ENCODE measurements around the gene GPATCH4.
"Not testable (repeated sequence)": the region's sequence is repeated elsewhere in the genome, so short reads cannot be mapped to it uniquely, and the experiment has no call there.

GPATCH4 gene

DNA sequence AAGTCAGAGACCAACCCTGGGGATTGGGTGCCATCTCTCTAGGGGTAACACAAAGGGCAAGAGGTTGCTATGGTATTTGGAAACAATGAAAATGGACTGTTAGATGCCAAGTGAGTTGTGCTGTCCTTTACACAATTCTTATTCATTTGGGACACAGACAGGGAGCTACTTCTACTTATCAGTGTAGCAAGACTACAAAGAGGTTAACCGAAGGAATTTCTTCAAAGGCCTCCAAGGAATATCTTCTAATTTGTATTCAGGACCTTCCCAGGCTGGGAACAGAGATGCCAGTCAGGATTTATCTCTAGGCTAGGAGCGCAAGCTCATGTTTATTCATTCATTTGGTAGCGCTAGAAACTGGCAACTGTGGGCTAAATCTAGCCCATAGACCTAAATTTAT, 7.1 kb downstream of the GPATCH4 start:
- no peak for DNase-seq

DNA sequence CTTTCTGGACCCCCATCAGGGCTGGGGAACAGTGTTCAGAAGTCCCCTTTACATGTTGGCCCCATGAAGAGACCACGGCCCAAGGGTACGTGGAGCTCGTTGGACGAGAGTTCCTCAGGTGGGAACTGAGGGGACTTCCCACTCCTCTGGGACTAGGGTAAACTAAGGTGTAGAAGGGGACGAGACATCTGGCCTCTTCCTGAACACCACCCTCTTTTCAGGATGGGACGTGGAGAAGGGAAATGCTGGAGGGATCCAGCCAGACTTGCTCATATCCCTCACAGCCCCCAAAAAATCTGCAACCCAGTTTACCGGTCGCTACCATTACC, 7.7 kb downstream of the GPATCH4 start:
- no peak for DNase-seq

DNA sequence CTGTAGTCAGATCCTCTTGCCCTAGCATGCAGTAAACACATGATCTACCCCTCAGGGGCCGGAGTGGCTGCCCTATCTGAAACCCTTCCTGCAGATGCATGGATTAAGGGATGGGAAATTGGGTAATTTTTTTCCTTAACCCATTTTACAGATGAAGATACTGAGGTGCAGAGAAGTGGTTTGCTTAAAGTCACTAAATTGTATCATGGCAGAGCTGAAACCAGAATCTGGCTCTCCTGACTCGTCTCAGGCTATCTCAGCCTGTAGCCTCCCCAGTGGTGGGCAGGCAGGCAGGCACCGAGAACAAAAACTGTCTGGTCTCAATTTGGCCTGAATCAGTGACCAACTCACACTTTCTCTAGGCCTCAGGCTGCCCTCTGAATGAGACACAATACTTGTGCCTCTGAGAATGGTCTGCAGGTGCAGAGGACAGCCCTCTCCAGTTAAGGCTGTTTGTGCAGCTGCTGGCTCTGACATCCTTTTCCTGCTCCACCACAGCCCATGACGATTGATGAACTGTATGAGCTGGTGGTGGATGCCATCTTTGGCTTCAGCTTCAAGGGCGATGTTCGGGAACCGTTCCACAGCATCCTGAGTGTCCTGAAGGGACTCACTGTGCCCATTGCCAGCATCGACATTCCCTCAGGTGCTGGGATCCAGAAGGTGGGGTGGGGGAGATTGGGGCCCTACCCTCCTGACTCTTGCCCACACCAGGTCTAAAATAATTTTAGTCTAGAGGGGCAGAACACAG, 8.2 kb downstream of the GPATCH4 start:
- DNase-seq: no peak

DNA sequence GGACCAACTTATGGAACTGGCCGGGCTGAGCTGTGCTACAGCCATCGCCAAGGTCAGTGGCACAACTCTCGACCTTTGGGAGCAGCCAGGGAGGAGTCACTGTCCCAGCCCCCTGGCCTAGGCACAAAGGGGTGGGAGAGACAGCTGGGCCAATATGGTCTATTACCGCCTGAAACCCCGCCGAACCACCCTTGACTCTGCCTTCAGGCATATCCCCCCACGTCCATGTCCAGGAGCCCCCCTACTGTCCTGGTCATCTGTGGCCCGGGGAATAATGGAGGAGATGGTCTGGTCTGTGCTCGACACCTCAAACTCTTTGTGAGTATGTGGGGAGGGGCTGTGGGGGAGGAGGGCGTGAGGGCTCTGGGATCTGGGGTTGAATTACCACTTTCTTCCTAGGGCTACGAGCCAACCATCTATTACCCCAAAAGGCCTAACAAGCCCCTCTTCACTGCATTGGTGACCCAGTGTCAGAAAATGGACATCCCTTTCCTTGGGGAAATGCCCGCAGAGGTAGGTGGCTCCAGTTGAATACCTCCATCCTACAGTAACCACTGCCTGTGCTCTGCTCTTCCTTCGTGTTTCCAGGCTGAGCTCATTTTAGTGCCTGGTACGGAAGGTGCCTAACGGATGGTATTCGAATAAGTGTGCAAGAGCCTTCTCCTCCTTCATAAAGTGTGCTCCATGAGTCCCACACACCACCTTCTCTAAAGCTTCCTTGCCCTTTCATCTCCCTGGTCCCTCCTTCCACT, 8.9 kb downstream of the GPATCH4 start:
- no peak for DNase-seq

DNA sequence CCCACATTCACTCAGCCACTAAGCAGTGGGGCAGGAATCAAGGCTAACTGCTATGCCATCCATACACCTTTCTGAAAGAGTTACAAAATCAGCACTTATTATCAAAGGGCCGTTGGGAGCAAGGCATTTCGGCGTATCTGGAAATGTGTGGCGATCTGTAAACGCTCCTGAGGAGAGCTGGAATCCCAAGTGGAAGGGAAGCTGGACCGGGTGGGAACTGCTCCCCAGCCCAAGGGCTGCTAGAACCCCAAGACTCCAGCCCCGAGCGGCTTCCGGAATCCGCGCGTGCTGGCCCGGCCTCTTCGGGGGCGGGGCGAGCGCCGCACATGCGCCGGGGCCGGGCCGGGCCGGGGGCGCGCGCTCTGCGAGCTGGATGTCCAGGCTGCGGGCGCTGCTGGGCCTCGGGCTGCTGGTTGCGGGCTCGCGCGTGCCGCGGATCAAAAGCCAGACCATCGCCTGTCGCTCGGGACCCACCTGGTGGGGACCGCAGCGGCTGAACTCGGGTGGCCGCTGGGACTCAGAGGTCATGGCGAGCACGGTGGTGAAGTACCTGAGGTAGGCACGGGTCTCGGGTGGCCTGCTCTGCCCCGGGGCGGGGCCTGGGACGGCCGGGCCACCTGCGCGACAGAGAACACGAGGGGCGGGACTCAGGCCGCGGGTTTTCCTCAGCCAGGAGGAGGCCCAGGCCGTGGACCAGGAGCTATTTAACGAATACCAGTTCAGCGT, 9.7 kb downstream of the GPATCH4 start, which contains the start of gene NAXE:
TSS of gene NAXE (plus strand) at position 345 of the 726 bp plus-strand sequence. CDS start at position 374, 29 bp downstream.
- DNase-seq: peak in 1 of 2 experiments; percentile 20

DNA sequence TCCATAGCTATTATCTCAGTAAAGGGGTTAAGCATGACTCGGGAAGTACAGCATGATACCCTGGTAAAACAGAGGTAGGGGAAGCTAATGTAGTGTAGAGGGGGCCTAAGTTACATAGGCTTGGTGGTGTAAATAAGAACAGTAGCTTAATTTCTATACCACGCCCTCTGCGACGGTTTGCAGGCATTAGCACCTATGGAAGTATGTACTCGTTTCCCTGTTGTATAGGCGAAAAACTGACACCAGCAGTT, 10.2 kb downstream of the GPATCH4 start:
- DNase-seq: no peak

DNA sequence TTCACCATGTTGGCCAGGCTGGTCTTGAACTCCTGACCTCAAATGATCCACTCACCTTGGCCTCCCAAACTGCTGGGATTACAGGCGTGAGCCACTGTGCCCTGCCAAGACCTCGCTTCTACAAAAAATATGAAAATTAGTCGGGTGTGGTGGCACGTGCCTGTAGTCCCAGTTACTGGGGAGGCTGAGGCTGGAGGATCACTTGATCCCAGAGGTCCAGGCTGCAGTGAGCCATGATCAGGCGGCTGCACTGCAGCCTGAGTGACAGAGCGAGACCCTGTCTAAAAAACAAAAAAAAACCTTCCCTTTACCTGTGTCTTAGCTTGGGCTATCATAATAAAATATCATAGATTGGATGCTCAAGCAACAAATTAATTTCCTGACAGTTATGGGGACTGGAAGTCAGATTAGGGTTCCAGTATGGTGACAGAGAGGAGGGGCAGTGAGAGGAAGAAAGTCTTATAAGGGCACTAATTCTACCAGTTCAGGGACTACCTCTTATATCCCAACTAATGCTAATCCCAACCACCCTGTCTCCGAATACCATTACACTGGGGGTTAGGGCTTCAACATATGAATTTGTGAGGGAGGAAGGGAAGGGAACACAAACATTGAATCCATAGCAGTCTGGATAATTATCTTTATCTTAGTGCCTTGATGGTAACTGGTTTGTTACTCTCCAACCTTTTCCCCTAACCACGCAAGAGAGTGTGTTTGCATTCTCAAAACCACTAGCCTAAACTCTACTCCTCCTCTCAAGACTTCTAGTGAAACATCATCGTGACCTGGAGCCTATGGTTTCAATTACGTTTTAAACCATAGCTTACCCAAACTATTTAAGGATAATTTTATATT, 10.7 kb downstream of the GPATCH4 start:
- DNase-seq: no peak

DNA sequence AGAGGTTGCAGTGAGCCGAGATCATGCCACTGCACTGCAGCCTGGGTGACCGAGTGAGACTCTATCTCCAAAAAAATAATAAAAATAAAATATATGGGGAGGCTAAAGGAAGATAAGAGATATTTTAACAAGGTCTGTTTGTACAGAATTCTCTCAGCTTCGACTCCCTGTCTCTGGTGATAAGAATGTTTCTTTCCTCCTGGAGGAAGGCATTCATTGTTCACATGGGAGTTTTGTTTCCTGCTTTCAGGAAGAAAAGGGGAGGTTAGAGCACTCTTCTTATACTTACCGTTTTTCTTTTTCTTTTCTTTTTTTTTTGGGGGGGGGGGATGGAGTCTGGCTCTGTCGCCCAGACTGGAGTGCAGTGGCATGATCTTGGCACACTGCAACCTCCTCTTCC, 11.7 kb downstream of the GPATCH4 start:
- no peak for DNase-seq

DNA sequence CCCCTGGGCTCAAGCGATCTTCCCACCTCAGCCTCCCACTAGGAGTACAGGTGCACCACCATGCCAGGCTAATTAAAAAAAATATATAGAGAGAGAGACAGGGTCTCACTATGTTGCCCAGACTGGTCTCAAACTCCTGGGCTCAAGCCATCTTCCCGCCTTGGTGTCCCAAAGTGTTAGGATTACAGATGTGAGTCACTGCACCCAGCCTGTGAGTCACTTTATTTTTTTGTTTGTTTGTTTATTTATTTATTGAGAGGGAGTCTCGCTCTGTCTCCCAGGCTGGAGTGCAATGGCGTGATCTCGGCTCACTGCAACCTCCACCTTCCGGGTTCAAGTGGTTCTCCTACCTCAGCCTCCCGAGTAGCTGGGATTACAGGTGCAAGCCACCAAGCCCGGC, 13.4 kb downstream of the GPATCH4 start:
- not testable (repeated sequence) for DNase-seq

DNA sequence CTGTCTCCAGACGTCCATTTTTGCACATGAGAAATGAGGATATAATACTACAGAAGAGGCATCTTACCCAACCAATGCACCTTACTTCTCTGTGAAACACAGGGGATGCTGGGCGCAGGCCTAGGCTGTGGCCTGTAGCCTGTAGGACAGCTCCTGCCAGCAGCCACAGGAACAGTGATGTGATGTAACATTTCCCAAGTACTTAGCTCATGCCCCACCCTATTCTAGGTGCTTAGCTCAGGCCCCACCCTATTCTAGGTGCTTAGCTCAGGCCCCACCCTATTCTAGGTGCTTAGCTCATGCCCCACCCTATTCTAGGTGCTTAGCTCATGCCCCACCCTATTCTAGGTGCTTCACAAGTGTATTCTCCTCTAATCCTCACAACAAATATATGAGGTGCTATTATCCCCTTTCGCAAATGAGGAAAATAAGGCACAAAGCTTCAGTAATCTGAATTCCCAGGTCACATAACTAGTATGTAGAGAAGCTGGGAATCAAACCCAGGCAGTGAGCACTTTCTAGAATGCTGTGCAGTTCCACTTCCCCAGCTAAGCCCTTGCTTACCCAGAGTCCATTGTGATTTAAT, 14.3 kb downstream of the GPATCH4 start:
- no peak for DNase-seq

DNA sequence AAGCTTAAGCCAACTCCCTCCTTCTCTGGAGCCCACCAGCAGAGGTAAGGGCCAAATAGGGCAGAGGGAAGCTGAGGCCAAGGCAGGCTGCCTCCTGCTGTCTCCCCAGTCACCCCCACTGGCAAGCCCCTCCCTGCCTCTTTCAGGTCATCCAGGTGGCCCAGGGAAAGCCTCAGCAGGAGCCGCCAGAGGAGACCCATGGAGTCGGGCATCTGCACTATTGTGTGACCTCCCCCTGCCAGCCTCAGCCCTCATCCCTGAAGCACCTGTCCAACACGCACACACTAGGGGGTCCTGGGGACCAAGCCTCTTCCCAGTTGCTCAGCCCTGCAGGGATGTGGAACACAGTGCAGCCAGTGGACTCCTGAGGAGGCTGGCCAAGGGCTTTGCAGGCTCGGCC, 15.0 kb downstream of the GPATCH4 start:
- no peak for DNase-seq

DNA sequence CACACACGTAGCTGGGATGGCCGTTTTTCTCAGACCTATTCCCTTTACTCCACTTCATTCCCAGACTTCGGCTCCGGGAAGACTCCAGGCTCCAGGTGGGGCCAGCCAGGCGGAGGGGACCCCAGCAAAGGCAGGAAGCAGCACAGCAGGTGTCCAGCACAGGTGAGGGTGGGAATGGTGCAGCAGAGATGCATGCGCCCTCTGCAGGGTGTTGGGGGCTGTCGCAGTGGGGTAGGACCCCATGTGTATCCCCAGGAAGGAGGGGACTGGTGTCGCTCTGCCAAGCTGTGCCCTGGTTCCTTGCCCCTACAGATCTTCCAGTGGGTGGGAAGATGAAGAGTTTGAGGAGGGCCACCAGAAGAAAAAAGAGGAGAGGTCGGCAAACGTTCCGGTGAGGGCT, 16.5 kb downstream of the GPATCH4 start:
- no peak for DNase-seq

DNA sequence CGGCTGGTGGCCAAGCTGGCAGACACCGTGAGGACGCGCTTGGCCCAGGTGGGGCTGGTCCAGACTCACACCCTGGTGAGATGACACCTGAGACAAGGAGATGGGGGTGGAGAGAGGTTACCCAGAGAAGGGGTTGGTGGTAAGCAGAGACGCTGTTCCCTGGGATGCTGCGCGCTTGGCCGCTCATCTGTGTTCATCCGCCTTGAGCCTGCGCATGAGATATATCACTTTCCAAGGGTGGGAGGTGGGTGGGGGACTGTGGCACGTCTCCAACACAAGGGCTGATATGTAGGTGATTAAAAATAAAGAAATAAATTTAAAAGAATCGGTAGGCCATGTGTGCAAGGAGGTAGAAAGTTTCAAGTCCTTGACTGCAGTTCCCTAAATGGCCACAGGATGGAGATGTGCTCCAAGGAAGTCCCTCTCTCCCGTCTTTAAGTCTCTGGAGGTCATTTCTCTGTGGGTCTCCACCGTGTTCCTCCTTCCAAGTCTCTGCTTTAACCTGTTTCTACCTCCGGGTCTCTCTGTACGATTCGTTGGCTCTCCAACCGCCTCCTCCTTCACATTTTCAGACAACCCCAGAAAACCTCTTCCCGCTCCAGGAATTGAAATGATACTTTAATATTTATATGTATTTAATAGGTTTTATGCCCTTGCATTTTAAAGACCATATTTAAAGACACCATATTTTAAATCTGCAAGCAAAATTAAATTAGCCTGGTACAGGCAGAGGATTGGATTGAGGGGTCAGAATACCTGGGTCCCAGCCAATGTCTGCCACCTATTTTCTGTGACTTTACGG, 17.3 kb downstream of the GPATCH4 start:
- DNase-seq: peak in 1 of 2 experiments; percentile 52

DNA sequence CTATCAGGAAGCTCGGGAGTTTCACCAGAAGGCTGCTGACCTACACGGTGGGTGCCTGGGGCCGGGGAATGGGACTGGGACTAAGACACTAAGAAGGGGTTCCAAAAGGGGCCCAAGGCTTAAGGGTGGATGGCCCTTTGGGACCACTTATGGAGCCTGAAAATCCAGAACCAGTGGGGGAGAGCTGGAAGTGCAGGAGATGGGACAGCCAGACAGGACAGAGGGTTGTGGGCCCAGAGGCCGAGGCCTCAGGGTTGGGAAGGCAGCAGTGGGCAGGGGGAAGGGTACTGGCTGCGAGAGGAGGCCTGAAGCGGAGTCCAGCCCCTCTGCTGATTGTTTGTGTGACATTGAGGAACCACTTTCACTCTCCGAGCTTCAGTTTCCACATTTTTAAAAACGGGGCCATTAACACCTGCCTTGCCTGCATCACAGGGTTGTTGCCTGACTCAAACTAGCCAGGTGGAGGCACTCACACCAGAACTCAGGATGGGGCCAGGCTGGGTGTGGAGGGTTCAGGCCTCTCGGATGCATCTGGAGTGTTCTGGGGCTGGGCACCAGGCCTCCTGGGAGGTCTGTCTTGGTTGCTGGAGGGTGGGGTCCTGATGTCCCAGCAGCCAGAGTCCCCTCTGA, 18.8 kb downstream of the GPATCH4 start:
- no peak for DNase-seq

DNA sequence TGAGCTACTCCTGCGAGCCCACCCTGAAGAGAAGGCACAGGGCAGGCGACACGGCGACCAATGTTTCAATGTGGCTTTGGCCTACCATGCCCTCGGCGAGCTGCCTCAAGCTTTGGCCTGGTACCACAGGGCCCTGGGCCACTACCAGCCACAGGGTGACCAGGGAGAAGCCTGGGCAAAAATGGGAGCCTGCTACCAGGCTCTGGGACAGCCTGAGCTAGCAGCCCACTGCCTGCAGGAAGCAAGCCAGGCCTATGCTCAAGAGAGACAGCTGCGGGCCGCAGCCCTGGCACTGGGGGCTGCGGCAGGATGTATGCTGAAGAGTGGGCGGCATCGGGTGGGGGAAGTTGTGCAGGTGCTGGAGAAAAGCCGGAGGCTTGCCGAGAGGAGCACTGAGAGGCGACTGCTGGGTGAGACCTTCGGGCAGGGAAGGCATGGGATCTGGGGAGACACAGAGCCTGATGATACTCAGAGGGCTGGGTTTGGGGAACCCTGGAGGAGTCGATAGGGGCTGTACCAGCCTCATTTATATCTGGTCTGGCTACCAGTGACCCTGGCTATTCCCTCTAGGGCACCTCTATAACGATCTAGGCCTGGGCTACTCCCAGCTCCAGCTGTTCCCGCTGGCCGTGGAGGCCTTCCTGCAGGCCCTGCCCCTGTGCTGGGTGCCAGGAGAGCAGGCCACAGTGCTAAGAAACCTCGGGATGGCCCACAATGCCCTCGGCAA, 19.5 kb downstream of the GPATCH4 start:
- DNase-seq: no peak

DNA sequence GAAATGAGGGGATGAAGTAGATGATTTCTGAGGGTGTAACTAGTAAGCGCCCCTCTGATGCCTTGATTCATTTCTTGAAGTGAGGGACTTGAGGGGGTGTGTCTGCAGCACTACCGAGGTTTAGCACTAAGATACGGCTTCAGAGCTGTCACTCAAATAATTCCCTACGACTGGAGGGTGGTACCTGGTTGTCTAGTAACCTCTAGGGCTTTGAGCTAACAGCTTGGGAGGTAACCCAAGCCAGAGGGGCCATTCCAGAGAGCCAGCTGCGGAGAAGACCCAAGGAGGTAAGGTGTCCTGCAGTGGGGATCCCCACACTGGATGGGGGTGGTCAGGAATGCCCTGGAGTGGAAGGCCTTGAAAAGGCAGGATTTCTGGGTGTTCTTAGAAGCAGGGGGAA, 21.8 kb downstream of the GPATCH4 start, which contains the start of gene TTC24:
TSS of gene TTC24 (plus strand) at position 252 of the 400 bp plus-strand sequence. CDS start 1,642 bp downstream, outside the sequence.
- DNase-seq: no peak

DNA sequence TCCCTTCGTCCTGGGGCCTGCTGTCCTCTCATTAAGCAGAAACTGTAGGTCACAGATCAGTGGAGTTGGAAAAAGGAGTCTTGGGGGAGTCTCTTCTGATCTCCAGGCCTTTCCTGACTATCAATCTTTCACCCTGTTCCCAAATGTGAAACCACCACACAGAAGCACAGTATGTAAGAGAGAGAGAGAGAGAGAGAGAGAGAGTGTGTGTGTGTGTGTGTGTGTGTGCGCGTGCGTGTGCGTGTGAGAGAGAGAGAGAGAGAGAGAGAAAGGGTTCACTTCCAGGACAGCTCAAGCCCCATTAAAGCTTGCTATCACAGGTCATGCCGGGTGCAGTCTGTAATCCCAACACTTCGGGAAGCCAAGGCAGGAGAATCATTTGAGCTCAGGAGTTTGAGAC, 23.2 kb downstream of the GPATCH4 start:
- DNase-seq: no peak

DNA sequence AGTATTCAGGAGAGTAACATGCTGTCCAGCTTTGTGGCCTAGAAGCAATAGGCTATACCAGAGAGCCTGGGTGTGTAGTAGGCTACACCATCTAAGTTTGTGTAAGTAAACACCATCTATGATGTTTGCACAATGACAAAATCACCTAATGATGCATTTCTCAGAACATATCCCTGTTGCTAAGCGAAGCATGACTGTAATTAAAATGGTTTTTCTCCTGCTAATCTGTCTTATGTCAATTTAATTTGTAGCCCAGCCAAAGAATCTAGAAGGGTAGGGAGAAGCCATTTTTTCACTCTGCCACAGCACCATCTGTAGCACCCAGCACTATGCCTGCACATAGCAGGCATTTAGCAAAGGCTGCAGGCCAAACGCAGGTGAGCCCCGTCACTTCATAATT, 23.7 kb downstream of the GPATCH4 start:
- no peak for DNase-seq

DNA sequence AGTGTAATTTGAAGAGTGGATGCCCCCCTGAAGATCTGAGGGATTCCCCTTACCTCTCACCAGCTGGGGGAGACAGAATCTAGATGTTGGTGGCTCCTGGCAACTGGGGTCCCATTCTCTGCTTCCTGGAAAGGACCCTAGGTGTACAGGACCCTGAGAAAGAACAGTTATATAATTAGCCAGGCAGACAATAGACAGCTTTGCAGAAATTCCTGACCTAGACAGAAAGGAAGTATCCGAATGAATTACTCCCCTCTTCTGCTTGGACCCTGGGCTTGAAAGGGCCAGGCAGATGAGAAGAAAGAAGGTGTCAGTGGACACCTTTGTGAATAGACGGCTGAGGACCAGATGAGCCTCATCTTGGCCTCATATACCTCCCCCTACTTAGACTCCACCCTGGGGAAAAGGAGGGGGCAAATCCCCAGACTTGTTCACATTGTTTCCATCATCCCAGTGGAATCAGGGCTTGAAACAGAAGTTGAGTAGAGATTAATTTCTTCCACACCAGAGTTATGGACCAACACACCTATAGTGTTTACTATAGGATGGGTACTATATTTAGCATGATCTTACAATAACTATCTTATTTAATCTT, 27.1 kb downstream of the GPATCH4 start:
- no peak for DNase-seq

DNA sequence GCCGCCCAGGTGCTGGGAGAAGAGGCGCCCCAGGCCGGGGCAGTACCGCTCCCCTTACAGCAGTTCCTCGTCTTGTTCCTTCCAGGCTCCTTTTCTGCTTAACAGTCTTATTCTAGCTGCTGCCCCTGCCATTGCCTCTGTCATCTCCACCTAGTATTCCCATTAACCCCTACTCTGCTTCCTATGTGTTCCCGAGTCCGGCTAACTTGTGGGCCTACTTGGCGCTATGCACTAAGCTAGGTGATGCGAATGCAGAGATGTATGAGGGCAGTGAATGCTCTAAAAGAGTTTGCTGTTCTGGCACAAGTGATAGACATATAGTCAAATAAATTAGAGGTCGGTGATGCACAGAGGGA, 28.6 kb downstream of the GPATCH4 start:
- no peak for DNase-seq
